GM19467 (cell line): ENCODE results near the gene NANOGP8.

Experiments used
- ATAC-seq: cut with Tn5 transposase; IDR thresholded peaks from one replicate; pipeline ENCODE4 v1.9.1; 2021; ENCODE audit warnings: mild to moderate bottlenecking, moderate library complexity; ENCODE audit not compliant: unreplicated experiment

NANOGP8 gene

DNA sequence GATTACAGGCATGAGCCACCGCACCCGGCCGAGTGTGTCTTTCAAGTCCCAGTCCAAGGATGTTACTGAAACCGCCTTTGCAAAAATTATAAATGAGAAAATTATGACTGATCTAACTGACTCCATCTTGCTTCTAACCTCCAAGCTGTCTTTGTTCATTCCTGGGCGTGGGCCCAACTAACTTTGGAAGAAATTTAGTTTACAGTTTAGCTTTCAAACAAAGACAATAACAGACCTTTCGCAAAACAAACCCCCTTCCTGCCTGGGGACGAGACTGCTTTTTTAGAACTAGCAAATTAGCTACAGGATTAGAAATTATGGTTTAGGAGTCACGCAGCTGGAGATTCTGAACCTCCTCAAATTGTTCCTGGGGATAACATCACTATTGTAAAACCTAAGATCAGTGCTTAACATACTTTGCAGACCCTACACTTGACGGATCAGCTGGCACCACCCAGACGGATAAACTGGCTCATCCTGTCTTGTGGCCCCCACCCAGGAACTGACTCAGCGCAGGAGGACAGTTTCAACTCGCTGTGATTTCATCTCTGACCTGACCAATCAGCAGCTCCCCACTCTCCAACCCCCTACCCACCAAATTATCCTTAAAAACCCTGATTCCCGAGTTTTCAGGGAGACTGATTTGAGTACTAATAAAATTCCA lies 23.8 kb downstream of the NANOGP8 start:
- no peak for ATAC-seq

DNA sequence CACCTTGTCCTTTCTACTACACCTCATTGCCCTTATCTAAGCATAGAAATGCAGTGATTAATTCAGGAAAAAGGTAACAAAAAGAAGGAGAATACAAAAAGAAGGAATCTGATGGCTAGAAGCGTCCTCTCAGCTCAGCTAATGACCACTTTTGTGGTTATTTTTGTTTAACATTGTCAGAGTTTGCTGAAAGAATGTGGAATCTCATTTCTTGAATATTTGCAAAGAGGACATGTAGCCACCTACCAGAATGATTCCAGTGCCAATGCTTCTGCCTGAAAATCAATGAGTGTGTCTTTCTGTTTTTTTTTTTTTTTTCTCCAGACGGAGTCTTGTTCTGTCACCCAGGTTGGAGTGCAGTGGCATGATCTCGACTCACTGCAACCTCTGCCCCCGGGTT lies 24.5 kb downstream of the NANOGP8 start:
- no peak for ATAC-seq

DNA sequence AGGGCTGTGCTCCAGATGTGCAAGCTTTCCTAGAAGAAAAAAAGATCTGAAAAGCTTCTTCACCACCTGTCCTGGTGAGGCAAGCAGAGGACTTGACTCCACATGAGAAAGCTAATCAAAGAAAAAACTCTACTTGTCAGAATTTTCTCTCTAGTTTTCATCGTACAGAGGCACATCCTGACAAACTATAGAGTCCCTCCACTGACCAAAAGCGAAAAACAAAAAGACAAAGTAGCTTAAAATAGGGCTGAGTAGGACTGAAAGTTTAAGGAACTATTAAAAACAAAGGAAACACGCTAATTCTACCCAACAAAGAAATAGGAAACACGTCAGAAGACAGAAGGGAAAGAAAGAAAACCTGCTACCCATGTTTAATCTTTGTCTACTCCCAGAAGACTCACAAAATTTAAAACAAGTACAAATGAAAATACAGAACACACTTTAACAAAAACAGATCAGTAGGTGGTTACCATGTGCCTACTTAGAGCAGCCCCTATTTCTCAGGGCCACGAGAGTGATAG lies 26.5 kb downstream of the NANOGP8 start:
- no peak for ATAC-seq

DNA sequence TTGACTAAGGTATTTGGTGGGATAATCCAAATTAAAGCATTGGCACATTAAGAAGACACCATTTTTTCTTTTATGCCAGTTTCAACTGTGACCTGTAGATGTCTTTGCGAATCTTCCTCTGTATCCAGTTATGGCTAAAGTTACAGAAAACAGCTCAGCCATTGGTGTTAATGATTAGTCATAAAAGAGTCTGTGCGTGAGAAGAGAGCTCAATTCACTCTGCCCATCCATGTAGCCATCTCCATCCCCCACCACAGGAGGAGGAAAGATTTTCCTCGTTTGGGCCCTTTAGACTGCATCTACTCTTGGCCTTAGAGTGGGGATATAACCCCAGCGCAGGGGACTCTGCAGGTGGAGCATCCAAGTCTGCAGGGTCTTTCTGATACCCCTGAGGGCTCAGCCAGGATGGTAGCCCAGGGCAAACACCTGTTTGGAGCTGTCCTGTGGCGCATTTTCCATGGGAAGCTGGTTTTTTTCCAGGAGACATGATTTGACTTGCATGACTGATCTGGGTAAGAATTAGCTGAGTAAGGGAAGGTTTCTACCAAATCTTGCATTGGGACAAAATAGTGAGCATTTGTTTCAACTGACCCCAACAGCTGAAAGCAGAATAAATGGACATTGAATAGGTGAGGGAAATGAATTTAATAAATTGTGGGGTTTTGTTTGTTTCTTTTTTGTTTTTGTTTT lies 29.5 kb downstream of the NANOGP8 start:
- no peak for ATAC-seq

DNA sequence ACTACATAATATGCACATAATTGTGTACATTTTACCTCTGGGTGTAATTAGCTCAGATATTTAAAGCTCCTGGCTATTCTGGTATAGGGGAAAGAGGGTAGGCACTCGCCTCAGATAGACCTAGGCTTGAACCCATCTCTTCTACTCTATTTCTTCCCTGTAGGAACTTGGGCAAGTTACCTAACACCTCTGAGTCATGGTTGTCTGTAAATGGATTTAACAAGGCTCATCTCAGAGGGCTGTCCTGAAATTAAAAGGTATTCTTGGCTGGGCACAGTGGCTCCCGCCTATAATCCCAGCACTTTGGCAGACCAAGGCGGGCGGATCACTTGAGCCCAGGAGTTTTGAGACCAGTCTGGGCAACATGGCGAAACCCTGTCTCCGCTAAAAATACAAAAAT lies 30.7 kb downstream of the NANOGP8 start:
- ATAC-seq = no peak

DNA sequence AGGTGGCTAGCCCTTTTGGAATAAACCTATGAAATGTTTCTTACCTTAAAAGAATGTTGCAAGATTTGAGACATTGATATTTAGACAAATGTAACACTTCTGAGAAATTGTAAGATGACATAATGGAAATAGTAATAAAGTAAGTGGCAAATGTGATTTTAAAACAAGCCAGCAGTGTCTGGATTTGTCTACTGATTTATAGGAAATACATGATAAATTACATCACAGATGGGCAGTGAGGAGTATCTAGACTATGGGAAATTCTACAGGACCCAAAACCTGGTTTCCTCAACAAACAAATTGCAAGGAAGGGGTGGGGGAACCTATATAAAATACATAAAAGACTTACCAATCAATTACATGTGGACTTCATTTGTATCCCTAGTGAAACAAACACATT lies 37.1 kb downstream of the NANOGP8 start:
- ATAC-seq = no peak

DNA sequence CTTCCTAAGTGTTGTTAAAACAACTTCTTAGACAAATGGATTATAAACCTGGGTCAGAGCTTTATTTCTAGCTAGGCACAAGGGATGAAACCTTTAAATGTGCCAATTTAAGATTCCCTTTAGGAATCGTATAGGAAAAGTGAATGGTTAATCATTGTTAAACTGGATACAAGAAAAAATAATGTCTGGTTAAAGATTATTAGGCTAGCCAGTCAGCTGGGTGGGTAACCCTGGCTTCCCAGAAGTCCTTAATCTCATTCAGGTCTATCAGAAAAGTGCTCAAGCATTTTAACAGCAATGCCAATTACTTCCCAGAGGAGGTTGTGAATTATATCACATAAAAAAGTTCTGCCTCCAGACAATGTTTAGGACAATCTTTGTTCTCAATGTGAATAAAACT lies 37.6 kb downstream of the NANOGP8 start:
- no peak for ATAC-seq

DNA sequence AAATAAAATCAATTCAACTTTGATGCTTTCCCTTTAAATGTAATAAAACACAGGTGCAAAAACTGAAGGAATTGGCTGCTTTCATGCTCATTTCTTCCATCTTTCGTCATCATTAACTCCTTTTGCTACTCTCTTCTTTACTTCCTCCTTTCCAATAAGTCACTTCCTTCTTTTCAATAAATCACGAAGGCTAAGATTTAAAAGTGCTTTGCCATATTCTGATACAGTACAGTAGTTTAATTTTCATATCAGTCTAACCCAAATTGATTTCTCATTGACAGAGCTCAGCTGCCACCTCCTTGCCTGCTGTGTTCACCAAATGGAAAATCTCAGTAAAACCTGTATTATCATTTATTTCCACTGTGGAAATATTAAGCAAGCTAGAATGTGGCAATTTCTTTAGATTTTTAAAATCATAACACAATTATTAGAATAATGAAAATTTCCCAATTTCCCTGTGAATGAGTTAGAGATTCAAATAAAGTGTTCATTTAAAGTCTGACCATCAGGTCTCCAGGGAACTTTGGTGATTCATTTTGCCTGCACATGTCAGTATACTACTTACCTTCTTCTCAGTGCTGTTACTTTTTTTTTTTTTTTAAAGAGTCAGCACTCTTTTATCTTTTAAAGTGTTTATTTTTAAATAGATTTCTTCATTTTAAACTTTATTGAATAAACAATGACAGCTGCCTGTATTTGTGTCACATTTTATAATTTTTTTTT lies 41.6 kb downstream of the NANOGP8 start:
- no peak for ATAC-seq

DNA sequence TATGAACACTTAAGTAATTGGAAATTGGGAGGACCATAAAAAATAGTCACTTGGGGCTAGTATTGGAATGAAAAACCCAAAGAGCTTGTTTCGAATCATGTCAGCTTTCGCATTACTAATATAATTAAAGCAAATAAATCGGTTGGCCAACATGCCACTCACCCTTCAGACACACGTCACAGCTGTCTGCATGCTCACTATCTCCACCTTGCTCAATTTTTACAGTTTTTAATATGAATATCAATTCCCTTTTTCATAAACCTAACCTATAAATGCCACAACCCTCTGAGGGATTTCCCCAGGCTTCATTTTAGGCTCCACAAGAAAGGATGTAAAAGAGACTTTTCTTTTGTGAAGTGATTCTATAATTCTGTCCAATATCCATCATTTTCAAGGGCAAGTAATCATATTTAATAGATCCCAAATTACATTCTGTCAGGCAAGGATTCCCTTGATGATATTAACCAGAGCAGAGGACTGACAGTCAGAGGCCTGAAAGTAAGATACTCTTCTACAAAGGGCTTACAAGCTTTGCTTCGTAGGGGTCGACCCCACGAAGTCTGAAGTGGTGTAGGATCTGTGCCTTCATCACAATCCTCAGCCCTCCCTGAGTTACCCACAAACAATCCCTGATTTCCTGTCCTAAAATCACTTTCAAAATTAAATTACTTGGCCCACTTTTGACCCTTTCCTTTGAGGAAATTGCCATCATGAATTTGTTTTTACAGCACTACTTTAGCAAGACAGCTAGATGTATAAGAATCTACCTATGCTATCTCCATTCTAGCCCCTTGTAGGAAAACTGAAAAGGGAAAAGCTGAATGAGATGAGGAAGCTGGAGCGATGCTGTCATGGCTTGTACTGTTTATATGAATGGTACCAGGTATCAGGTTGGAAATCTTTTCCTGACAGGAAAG lies 44.5 kb downstream of the NANOGP8 start:
- ATAC-seq = no peak

DNA sequence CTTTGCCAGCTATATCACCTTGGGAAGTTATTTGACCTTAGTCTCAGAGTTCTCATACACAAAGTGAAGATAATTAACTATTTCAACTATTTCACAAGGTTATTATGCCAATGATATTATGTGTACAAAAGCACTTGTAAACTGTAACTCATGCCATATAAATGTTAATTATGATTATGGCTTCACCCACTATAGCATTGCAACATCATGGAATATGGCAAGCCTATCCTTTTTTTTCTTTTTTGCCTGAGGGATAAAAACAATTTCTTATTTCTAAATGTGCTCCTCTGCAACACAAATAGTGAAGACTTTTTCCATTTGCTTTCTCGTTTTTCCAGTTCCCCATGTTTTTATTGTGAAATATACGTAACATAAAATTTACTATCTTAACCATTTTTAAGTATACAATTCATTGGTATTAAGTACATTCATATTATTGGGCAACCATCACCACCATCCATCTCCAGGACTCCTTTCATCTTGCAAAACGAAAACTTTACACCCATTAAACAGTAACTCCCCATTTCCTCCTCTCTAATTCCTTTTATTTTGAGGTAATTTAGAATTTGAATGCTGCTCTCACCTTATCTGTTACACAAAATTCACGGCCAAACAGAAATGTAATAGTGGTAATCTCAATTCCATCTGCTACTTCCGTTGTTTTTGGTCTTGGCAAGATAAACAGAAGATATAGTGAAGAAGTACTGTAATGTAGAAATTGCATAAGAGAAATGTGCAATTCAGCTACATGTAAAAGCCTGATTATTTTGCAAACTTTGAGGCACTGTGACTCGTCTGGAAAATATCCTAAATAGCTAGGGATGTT lies 46.3 kb downstream of the NANOGP8 start:
- no peak for ATAC-seq
